Fibroblast of the conjunctiva (primary cell): ENCODE results near the gene AGPAT1.
"Not testable (repeated sequence)": the region's sequence is repeated elsewhere in the genome, so short reads cannot be mapped to it uniquely, and the experiment has no call there.

Experiments
- DNase-seq: peaks from one replicate; pipeline ENCODE4 v3.0.0-alpha.2; 2010; ENCODE audit warnings: low read depth

AGPAT1 gene

GRCh38 chr6:32148289-32149091, 27.4 kb downstream of the AGPAT1 start:
- DNase-seq: no peak

GRCh38 chr6:32147401-32148132, 28.3 kb downstream of the AGPAT1 start:
- no peak for DNase-seq

DNA sequence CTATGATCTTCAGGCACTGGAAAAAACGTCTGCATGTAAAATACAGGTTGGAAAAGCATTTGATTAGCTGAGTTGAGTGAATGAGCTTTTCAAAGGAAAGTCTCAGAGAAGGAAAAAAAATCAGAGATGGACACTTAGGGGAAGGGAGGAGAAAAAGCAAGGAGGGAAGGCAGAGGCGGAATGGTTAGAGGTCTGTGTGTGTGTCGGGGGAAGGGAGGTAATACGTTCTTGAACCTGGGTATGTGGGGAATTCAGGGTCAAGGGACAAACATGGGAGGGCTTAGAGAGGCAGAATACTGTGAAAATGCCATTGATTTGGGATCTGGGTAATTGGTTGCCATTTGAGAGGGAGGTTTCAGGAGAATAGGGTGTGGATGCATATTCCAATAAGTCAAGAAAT, 29.2 kb downstream of the AGPAT1 start:
- DNase-seq: no peak

DNA sequence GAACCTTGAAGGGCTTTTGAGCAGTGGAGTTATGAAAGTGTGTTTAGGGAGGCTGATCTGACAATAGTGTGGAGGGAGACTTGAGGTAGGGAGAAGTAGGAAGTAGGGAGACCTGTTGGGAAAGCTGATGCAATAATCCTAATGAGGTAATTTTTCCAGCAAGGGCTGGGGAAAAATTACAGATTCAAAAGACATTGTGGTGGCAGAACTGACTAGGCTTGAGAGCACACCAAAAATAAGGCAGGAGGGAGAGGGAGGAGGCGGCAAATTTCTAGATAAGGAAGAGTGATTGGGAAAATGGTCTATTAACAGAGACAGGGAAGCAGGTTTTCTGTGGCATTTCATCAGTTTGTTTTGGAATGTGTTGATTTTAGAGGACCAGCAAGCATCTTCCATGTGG, 29.6 kb downstream of the AGPAT1 start:
- no peak for DNase-seq

- DNase-seq: not testable (repeated sequence)
Observed at GRCh38 chr6:32144238-32144637, 31.6 kb downstream of the AGPAT1 start.

GRCh38 chr6:32140420-32141046, 35.4 kb downstream of the AGPAT1 start:
- no peak for DNase-seq

DNA sequence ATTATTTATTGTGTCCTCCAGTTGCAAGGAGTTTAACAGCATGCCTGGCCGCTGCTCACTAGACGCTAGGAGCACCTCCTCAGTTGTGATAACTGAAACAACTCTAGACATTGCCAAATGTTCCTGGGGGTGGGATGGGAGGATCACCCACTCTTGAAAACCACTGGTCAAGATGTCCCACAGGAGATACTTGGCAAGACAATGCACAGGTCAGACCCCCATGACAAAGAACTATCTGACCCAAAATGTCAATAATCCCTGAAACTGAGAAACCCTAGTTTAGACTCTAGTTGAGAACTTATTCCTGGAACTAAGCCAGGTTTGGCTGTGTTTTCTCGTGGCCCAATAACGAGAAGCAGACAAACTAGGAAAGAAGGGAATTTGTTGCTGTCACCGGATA, 36.3 kb downstream of the AGPAT1 start:
- no peak for DNase-seq

GRCh38 chr6:32137454-32137853, 38.4 kb downstream of the AGPAT1 start:
- DNase-seq: no peak

GRCh38 chr6:32133786-32134185, 42.1 kb downstream of the AGPAT1 start:
- DNase-seq: no peak

GRCh38 chr6:32132110-32132509, 43.8 kb downstream of the AGPAT1 start:
- no peak for DNase-seq

DNA sequence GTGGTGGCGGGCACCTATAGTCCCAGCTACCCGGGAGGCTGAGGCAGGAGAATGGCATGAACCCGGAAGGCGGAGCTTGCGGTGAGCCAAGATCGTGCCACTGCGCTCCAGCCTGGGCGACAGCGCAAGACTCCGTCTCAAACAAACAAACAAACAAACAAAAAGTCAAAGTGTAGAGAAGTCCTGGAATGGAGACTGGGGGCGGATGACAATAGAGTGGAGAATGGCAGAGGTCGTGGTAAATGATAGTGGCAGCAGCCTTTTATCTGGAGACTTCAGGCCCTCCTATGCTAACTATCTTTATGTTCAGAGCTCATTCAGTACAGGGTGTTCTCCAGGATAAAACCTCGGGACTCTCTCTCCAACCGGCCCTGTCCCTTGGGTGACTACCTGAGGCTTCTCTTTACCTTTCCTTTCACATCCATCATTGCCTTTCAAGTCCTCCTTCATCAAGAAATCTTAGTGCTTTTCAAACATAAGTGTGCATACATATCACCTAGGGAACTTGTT, 44.4 kb downstream of the AGPAT1 start:
- DNase-seq: no peak

- no peak for DNase-seq
Observed at GRCh38 chr6:32129297-32130088, 46.4 kb downstream of the AGPAT1 start.

- DNase-seq: no peak
Observed at GRCh38 chr6:32128751-32129296, 47.1 kb downstream of the AGPAT1 start.

GRCh38 chr6:32127717-32128592, 47.9 kb downstream of the AGPAT1 start, which contains the start of gene ATF6B:
Gene ATF6B (minus strand): TSS chr6:32128246. CDS start chr6:32128207, 39 bp downstream.
- peak; percentile 100 for DNase-seq

DNA sequence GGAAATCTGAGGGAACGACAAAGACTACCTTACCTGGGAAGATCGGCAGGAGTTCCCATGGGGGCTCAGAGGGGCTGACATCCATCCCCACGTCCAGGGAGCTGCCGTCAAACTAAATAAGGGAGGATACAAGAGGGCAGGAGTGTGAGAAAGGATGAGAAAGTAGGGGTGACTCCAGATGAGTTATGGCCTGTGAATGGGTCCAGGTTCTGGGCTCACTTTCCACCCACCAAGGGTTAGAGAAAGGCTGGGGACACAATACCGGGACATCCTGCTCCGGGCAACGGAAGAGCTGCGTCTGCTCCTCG, 48.5 kb downstream of the AGPAT1 start:
- no peak for DNase-seq

GRCh38 chr6:32126880-32127279, 49.0 kb downstream of the AGPAT1 start:
- DNase-seq: no peak

DNA sequence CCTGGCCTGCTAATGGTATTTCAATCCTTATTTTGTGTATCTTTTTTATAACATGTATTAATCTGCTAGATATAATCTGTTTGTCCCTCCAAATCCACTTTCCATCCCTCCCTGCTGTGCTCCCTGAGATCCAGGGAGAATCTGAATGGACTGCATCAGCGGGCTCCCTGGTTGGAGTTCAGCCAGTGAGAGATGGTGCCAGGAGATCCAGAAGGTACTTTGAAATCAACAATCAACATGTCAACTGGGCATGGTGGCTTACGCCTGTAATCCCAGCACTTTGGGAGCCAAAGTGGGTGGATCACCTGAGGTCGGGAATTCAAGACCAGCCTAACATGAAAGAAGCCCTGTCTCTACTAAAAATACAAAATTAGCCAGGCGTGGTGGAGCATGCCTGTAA, 52.2 kb downstream of the AGPAT1 start:
- DNase-seq: no peak

GRCh38 chr6:32120573-32121059, 55.3 kb downstream of the AGPAT1 start:
- no peak for DNase-seq

DNA sequence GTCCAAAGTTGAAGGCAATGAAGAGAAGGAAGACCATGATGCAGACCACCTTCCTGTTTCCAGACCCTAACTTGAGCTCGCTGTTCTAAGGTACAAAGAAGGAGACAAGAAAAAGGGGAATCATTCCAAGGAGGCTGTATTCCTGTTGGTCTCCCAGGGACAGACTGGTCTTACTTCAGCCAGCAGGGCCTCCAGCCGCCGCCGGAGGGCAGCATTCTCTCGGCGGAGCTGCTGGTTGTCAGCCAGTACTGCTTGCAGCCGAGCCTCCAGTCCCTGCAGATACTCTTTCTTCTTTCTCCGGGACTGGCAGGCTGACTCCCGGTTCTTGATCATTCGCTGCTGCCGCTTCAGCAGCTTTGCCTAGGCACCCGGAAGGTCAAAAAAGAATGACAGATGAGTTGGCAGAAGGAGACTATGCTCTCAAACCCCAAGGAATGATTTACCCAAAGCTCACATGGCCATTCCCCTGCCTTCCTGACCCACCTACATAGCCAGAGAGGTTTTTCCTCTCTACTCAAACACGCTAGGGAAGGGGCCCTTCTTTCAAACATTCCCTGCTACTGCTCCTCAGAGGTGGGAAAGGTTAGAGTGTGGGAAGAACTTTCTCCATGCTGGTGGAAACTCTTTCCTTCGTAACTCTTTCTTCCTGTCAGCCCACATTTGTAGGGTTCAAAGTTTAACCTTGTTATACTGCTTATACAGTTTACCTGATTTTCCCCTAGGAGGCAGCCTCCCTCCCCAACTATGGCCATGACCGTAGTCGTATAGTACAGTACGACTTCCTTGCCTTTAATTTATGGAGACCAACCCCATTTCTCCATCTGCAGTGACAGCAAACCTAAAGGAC, 56.9 kb downstream of the AGPAT1 start:
- DNase-seq: peak; percentile 86
